DMS79 (cell line): Measurements from ENCODE around the gene KLHDC2.
"Not testable (repeated sequence)": the region's sequence is repeated elsewhere in the genome, so short reads cannot be mapped to it uniquely, and the experiment has no call there.

Experiments
- DNase-seq: peaks from one replicate; lab custom pipeline; 2025; lab: John Stamatoyannopoulos, UW

The KLHDC2 gene

GRCh38 chr14:49778421-49778820 is 10.5 kb downstream of the KLHDC2 start:
- DNase-seq = no peak

DNA sequence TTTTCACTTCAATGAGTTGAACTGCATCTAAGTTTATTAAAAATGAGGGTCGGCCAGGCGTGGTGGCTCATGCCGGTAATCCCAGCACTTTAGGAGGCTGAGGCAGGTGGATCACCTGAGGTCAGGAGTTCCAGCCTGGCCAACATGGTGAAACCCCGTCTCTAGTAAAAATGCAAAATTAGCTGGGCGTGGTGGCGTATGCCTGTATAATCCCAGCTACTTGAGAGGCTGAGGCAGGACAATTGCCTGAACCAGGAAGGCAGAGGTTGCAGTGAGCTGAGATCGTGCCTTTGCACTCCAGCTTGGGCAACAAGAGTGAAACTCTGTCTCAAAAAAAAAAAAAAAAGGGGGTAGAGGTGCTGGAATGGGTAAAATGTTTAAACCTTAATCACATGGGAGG is 13.1 kb downstream of the KLHDC2 start:
- DNase-seq = not testable (repeated sequence)

- DNase-seq = no peak
Measured at GRCh38 chr14:49783394-49784014, 15.6 kb downstream of the KLHDC2 start.

DNA sequence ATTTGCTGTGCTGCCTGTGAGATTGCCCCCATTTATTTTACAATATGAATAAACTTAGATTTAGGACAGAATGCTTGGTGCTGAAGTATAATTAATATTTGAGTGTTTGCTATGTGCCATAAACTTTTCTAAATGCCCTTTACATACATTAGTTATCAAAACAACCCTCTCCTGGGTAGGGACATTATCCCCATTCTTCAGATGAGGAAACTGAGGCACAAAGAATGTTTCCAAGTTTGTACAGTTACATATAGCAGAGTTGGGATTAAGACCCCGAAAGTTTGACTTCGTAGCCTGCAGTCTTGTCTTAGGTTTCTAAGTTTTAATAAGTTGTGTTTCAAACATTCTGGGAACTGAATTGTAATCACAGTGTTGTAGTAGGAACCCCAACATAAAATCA is 18.4 kb downstream of the KLHDC2 start:
- no peak for DNase-seq

- DNase-seq = no peak
Measured at GRCh38 chr14:49792618-49793017, 24.7 kb downstream of the KLHDC2 start.

DNA sequence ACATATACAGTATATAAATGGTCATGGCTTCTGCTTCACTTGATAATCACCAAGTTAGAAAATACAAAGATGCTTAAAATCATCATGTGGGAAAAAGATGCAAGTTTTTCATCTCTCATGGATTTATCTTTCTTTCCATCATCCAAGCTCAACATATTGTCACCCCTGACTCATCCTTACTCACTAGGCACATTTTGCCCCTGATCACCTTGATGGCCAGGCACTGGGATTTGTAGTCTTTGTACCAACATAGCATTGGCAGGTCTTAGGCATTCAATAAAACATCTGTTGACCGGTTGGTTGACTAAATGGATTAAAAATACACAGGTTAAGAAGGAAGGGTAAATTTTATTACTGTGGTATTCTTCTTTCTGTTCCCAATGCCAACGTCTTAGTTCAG is 28.1 kb downstream of the KLHDC2 start:
- DNase-seq = no peak

- DNase-seq = no peak
Measured at GRCh38 chr14:49808780-49809179, 40.8 kb downstream of the KLHDC2 start.

- DNase-seq = not testable (repeated sequence)
Measured at GRCh38 chr14:49816118-49816517, 48.2 kb downstream of the KLHDC2 start.

- DNase-seq = no peak
Measured at GRCh38 chr14:49816844-49817243, 48.9 kb downstream of the KLHDC2 start.

- DNase-seq = no peak
Measured at GRCh38 chr14:49820176-49820575, 52.2 kb downstream of the KLHDC2 start.

DNA sequence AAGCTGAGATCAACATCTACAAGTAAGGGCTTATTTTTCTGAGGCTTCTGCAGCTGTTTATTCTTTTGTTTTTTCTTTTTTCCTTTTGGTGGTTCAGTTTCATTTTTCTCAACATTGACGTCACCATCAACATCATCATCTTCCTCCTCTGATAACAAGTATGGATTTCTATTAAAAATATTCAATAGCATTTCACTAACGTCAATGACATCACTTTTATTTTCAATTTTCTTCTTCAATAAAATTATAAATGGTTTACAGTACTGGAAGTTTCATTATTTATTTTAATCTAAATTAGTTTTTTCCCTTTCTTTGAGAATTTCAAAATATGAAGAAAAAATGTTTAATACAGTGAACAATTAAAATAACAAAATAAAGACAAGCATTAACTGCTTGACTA is 60.7 kb downstream of the KLHDC2 start:
- DNase-seq = no peak
